Calu3 (cell line): ENCODE measurements around the gene CIB4. TPM values are rescaled to one million over a fixed set of nuclear protein-coding genes. Genes with fewer than 3 reads are reported as not detected.

Experiments used
- BruUV-seq: library from RNA; stranded (reverse); fragments of 400-500 nt; replicated peaks from 2 replicates; lab custom pipeline; 2021; lab: Mats Ljungman, UMichigan
- CTCF ChIA-PET: fragments of 300-600 bp; sonication (Branson Sonifier 250); formaldehyde crosslinking; loops from one replicate; lab custom pipeline; 2022; ENCODE audit warnings: antibody characterized with exemption; lab: Charles Lee
- DNase-seq: peaks from one replicate; pipeline ENCODE4 v3.0.0; 2022
- H3K27ac Mint-ChIP-seq: one replicate; pipeline ENCODE4 v1.8.0; 2022; ENCODE audit warnings: mixed read lengths; ENCODE audit not compliant: unreplicated experiment
- H3K27me3 Mint-ChIP-seq: one replicate; pipeline ENCODE4 v1.8.0; 2022; ENCODE audit warnings: mixed read lengths; ENCODE audit not compliant: unreplicated experiment
- H3K36me3 Mint-ChIP-seq: one replicate; pipeline ENCODE4 v1.8.0; 2022; ENCODE audit warnings: mild to moderate bottlenecking, moderate library complexity, mixed read lengths; ENCODE audit not compliant: insufficient read depth, unreplicated experiment
- H3K4me1 Mint-ChIP-seq: one replicate; pipeline ENCODE4 v1.8.0; 2022; ENCODE audit warnings: mild to moderate bottlenecking, low read depth, mixed read lengths; ENCODE audit not compliant: unreplicated experiment
- H3K4me3 Mint-ChIP-seq: one replicate; pipeline ENCODE4 v1.8.0; 2022; ENCODE audit warnings: mild to moderate bottlenecking, low read depth, moderate library complexity, mixed read lengths; ENCODE audit not compliant: unreplicated experiment
- H3K9me3 Mint-ChIP-seq: one replicate; pipeline ENCODE4 v1.8.0; 2022; ENCODE audit warnings: low read depth, mixed read lengths; ENCODE audit not compliant: unreplicated experiment
- CTCF ChIP-seq: fragments of 200-600 bp; IDR thresholded peaks from one replicate; pipeline ENCODE4 v1.8.0; 2022; ENCODE audit warnings: antibody characterized with exemption; ENCODE audit not compliant: unreplicated experiment
- intact Hi-C: fragments of 100-400 bp; cut with micrococcal nuclease; formaldehyde crosslinking; loops from one replicate; pipeline ENCODE4 v1.10.0; 2022; ENCODE audit not compliant: unreplicated experiment
- total RNA-seq: library from RNA; stranded (reverse); gene quantifications from 2 replicates; pipeline ENCODE4 v1.2.3, GENCODE V29; 2022

Gene CIB4
- total RNA-seq, 1 experiment from 2014 or later: not detected

GRCh38 chr2:26616706-26617587 lies 24.2 kb downstream of the CIB4 start:
- no peak overlapping the region for H3K4me3 Mint-ChIP-seq
- CTCF ChIA-PET: interaction anchor here (0.5 to 0.7 kb wide), 3 partner anchors 9 to 167 kb away, joined by 3 to 7 read pairs (median 4); no protein-coding TSS in a partner anchor
- H3K27me3 Mint-ChIP-seq: peaks cover 55% of the 10 kb centered on the region
- intact Hi-C loops: no loop called here
- no peak for DNase-seq
- no peaks in the 10 kb centered on the region for H3K4me1 Mint-ChIP-seq
- no peaks in the 10 kb centered on the region for H3K36me3 Mint-ChIP-seq
- no TSS peak for BruUV-seq
- H3K9me3 Mint-ChIP-seq: no peaks in the 10 kb centered on the region
- no peak for TF ChIP-seq CTCF
- no peak overlapping the region for H3K27ac Mint-ChIP-seq

- H3K4me3 Mint-ChIP-seq: no peak overlapping the region
Observed at GRCh38 chr2:26615860-26616705, 25.1 kb downstream of the CIB4 start.

GRCh38 chr2:26615336-26615859 lies 25.8 kb downstream of the CIB4 start:
- Mint-ChIP-seq H3K27ac (no peak overlapping the region), H3K27me3 (peaks cover 40% of the 10 kb centered on the region), H3K9me3 (no peaks in the 10 kb centered on the region), H3K36me3 (peaks cover 3% of the 10 kb centered on the region), H3K4me1 (peaks cover 8% of the 10 kb centered on the region), H3K4me3 (no peak overlapping the region)
- TF ChIP-seq CTCF: no peak
- CTCF ChIA-PET: no interaction called here
- intact Hi-C loops: no loop called here
- BruUV-seq: no TSS peak
- no peak for DNase-seq

More at GRCh38 chr2:26615860-26616705, 25.1 kb downstream of the CIB4 start:
- H3K4me1 Mint-ChIP-seq: peaks cover 1% of the 10 kb centered on the region
- H3K9me3 Mint-ChIP-seq: no peaks in the 10 kb centered on the region
- H3K27ac Mint-ChIP-seq: no peak overlapping the region
- H3K27me3 Mint-ChIP-seq: peaks cover 47% of the 10 kb centered on the region
- H3K36me3 Mint-ChIP-seq: peaks cover under 1% of the 10 kb centered on the region
- DNase-seq: no peak
- intact Hi-C loops: no loop called here
- CTCF ChIA-PET: interaction anchor here (0.5 to 0.7 kb wide), 2 partner anchors 42 to 167 kb away, joined by 3 to 4 read pairs; no protein-coding TSS in a partner anchor
- TF ChIP-seq CTCF: no peak
- BruUV-seq: no TSS peak
